GOT3 (cell line): Measurements from ENCODE around the gene GRK5.

ENCODE experiments used
- DNase-seq: peaks from one replicate; lab custom pipeline; 2025; ENCODE audit warnings: mixed read lengths; lab: John Stamatoyannopoulos, UW

The GRK5 gene

GRCh38 chr10:119297207-119297968 is 90.0 kb downstream of the GRK5 start:
- DNase-seq, result no peak

GRCh38 chr10:119298810-119299209 is 91.4 kb downstream of the GRK5 start:
- DNase-seq, result no peak

DNA sequence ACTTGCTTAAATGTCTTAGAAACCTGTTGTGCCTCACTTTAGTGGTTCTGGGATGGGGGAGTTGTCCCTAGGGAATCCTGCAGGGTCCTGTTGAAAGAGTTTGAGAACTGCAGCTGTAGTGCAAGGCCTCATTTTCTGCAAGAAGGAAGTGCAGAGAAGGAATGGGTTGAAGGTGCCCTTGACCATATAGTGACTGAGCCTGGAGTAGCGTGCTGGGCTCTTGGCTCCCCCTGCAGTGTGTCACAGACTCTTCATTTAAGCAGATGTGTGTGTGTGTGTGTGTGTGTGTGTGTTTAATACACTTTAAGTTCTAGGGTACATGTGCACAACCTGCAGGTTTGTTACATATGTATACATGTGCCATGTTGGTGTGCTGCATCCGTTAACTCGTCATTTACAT is 92.2 kb downstream of the GRK5 start:
- DNase-seq, result no peak

- no peak for DNase-seq
These were observed 94.0 kb downstream of the GRK5 start for GRCh38 chr10:119301397-119301796.

GRCh38 chr10:119302172-119302571 is 94.8 kb downstream of the GRK5 start:
- no peak for DNase-seq

DNA sequence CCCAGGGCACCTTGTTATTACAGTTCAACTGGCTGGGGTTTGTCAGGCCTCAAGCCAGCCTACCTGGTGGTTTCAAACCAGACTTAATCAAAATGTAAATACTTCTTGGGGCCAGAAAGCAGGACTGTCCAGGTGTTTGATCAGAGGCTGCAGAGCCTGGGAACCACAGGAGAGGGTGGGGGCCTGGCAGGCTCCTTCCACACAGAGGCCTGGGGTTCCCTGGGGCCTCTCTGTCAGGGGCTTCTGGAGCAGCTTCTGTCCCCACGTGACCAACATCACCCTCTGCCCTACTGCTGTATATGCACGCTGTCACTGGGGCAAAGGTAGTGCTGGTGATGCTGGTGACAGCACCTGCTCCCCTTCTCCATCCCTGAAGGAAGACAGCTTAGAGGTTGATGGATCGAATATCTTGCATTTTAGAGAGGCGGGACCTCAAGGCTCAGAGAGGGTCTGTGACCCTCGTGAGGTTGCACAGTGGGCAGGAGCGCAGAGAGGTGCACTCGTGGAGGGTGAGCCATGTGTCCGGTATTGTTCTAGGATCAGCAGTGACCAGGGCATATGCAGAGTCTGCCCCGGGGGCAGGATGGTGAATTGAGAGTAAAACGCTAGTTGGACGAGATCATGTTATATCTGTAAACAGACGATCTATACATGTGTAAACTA is 95.4 kb downstream of the GRK5 start:
- DNase-seq, result no peak

- no peak for DNase-seq
These were observed 96.5 kb downstream of the GRK5 start for GRCh38 chr10:119303886-119304285.

GRCh38 chr10:119304541-119304940 is 97.2 kb downstream of the GRK5 start:
- DNase-seq, result no peak

DNA sequence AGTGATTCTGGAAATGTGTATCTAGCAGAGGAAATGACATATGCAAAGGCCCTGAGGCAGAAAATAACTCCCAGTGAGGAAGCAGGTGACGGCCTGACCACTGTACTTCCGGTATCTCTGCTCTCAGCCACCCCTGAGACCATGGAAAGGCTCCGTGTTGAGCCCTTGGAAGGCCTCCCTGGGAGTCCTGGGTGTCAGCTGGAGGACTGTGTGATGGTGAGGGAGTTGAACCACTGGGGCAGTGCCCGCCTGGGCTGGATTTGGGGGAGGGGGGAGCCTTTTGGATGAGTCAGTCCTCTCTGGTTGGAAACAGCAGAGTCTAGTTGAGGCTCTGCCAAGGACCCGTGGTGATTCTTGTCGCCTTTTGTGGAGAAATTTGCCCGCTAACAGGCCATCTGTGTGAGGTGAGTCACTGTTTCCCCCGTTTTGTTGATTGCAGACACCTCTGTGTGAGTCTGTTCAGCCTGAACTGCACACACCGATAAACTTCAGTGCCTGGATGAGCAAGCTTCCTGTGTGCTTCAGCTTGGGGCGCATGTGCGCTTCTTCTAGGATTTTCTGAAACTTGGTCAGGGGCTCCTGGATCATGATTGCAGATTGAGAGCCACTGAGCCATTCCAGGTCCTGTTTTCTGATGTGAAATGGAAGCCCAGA is 98.6 kb downstream of the GRK5 start:
- peak; percentile 32 for DNase-seq

GRCh38 chr10:119306514-119306951 is 99.2 kb downstream of the GRK5 start:
- no peak for DNase-seq

DNA sequence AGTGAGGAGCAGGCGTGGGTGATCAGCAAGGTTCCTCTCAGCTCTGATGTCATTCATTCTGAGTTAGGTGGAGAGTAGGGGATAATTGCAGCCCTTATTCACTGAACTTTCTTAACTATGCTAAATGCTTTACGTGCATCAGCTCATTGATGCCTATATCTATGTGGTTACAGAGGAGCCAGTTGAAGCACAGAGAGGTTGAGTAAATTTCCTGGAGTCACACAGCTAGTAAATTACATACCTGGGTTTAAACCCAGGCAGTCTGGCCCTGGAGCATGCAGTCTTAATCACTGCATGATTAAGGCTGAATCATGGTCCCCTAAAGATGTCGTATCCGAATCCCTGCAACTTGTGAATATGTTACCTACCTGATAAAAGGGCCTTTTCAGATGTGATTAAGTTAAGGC is 99.6 kb downstream of the GRK5 start:
- no peak for DNase-seq

- DNase-seq, result no peak
These were observed 100.7 kb downstream of the GRK5 start for GRCh38 chr10:119308089-119308488.

GRCh38 chr10:119308551-119309422 is 101.4 kb downstream of the GRK5 start:
- no peak for DNase-seq

DNA sequence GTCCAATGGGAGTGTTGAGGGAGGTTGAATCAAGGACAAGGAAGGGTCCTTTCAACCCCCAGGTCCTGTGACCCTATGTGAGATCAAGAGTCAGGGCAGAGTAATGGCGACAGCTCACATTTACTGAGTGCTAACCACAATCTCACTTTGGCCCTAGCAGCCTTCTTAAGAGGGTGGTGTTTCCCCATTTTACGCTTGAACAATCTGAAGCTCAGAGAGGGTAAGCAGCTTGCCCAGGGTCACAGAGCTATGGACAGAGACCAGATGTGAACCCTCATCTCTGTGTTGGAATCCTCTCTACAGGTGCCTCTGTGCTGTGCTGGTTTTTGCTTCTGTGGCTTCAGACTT is 102.0 kb downstream of the GRK5 start:
- no peak for DNase-seq

DNA sequence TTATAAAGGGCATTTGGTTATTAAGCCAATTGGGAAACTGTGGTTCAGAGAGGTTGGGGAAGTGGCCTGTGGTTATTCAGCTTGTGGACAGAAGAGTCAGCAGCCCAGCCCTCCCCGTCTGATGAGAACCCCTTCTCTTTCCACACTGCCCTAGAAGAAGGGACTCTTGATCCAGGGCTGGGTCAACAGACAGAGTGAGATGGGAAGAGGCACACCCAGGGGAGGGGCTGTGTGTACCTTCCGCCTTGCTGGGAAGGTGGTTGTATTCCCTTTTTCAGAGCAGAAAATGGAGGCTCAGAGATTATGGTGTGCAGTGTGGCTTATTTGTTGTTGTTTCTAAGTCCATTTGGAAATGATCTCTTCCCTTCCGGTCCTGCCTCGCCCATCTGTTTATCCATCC is 103.4 kb downstream of the GRK5 start:
- DNase-seq, result no peak

GRCh38 chr10:119312241-119312640 is 104.9 kb downstream of the GRK5 start:
- DNase-seq, result no peak

GRCh38 chr10:119313024-119313423 is 105.7 kb downstream of the GRK5 start:
- no peak for DNase-seq

DNA sequence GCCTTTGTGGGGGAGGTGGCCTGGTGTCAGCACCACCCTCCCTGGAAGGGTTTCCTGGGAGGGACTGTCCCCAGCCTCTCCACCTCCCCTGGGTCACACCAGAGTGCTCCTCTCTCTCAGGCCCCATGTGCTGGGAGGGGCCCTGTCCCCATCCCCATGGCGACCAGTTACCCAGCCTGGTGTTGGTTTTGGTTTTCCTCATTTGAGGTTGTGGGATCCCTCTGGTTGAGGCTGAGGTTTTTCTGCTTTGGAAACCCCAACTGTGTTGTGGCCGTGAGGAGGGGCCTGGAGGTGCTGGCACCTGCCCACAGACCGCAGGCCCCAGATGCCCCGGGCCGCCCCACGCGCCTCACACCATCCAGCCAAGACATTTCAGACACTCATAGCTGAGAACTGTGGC is 106.3 kb downstream of the GRK5 start:
- no peak for DNase-seq

DNA sequence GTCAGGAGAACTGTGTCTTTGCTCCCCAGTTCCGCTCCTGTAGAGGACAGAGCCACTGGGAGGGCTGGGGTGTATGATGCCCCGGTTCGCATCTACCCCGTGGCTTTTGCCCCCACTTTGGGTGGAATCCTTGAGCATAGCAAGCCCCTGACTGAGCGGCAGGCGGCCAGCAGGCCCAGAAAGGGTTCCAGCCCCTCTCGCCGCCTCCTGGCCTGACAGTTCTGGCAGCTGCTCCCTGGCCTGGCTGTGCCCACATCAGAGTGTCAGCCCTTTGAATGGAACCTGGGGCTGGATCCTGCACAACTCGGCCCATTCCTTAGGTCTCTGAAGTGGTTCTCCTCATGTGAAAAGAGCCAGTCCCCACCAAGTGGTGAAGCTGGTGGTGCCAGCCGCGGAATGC is 106.7 kb downstream of the GRK5 start:
- no peak for DNase-seq

DNA sequence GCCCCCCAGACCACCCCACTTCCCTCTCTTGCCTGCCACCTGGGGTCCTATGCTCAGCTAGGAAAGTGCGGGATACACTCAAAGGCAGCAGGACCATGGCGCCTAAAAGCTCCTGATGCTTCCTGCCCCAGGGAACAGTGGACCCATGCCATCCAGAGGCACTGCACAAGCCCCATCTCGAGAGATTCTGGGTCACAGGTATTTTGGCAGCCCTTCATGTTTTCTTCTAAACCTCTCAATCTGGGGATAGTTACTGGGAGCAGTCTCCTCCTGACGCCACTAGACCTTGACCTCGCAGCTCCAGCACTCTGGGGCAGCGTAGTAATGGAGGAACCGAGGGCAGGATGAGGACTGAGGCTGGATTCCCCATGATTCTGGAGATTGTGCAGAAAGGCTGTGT is 107.1 kb downstream of the GRK5 start:
- DNase-seq, result no peak

GRCh38 chr10:119315128-119316001 is 108.0 kb downstream of the GRK5 start:
- DNase-seq, result peak; percentile 26
